Mesenchymal stem cell (in vitro differentiated cells and primary cell): ENCODE results near the gene ALDH9A1. TPM values are rescaled to one million over a fixed set of nuclear protein-coding genes. Genes with fewer than 3 reads are reported as not detected.
A peak's percentile ranks its signal among the peaks of the same experiment; 100 is the strongest.
"Not testable (repeated sequence)": the region's sequence is repeated elsewhere in the genome, so short reads cannot be mapped to it uniquely, and the experiment has no call there.

Source experiments
- DNase-seq: peaks from one replicate; pipeline ENCODE4 v3.0.0-alpha.2; 2013
- H2AFZ ChIP-seq: one replicate; pipeline ENCODE4 v1.6.1; 2013; ENCODE audit warnings: low read depth, mild to moderate bottlenecking, control low read depth, inconsistent platforms, low read length, moderate library complexity
- H2AK5ac ChIP-seq: 2 replicates; pipeline ENCODE4 v1.6.1; 2013; ENCODE audit warnings: low read length, moderate library complexity, mild to moderate bottlenecking, inconsistent platforms; ENCODE audit not compliant: severe bottlenecking
- H2BK120ac ChIP-seq: one replicate; pipeline ENCODE4 v1.6.1; 2013; ENCODE audit warnings: low read depth, mild to moderate bottlenecking, inconsistent platforms, low read length, moderate library complexity
- H2BK12ac ChIP-seq, 2 experiments: one replicate each; pipeline ENCODE4 v1.6.1; 2013; ENCODE audit warnings: inconsistent platforms in 2 of 2, low read length in 2 of 2, mild to moderate bottlenecking in 2 of 2, moderate library complexity in 2 of 2, control low read depth in 1 of 2
- H2BK15ac ChIP-seq: one replicate; pipeline ENCODE4 v1.6.1; 2013; ENCODE audit warnings: mild to moderate bottlenecking, low read depth, inconsistent platforms; ENCODE audit not compliant: poor library complexity, severe bottlenecking
- H2BK5ac ChIP-seq: 2 replicates; pipeline ENCODE4 v1.6.1; 2013; ENCODE audit warnings: low read depth, mild to moderate bottlenecking, low read length, control low read depth, inconsistent platforms; ENCODE audit not compliant: poor library complexity, severe bottlenecking
- H3K14ac ChIP-seq, 2 experiments: one replicate each; pipeline ENCODE4 v1.6.1; 2013; ENCODE audit warnings: inconsistent platforms in 2 of 2, low read length in 2 of 2, control low read depth in 1 of 2, mild to moderate bottlenecking in 1 of 2, moderate library complexity in 1 of 2
- H3K18ac ChIP-seq, 2 experiments: one replicate each; pipeline ENCODE4 v1.6.1; 2013; ENCODE audit warnings: inconsistent platforms in 2 of 2, low read length in 2 of 2, control low read depth in 1 of 2, low read depth in 1 of 2, mild to moderate bottlenecking in 1 of 2
- H3K23ac ChIP-seq, 2 experiments: one replicate each; pipeline ENCODE4 v1.6.1; 2013; ENCODE audit warnings: inconsistent platforms in 2 of 2, low read length in 2 of 2, mild to moderate bottlenecking in 2 of 2, moderate library complexity in 2 of 2, control low read depth in 1 of 2
- H3K27ac ChIP-seq: 2 replicates; pipeline ENCODE4 v1.5.1; 2013; ENCODE audit warnings: mild to moderate bottlenecking, moderate library complexity, low read length, control low read depth, inconsistent platforms; ENCODE audit not compliant: poor library complexity, severe bottlenecking
- H3K27me3 ChIP-seq, 2 experiments: 2 replicates each; pipeline versions ENCODE4 v1.6.1 to v1.7.0; 2013; ENCODE audit warnings: low read length in 2 of 2, mild to moderate bottlenecking in 2 of 2, moderate library complexity in 2 of 2, control low read depth in 1 of 2, inconsistent platforms in 1 of 2; ENCODE audit not compliant: control insufficient read depth in 1 of 2, insufficient read depth in 1 of 2
- H3K36me3 ChIP-seq, 2 experiments: 2 replicates each; pipeline versions ENCODE4 v1.6.1 to v1.7.0; 2013; ENCODE audit warnings: low read length in 2 of 2, control low read depth in 1 of 2, inconsistent platforms in 1 of 2, low read depth in 1 of 2, mild to moderate bottlenecking in 1 of 2; ENCODE audit not compliant: insufficient read depth in 2 of 2, control insufficient read depth in 1 of 2
- H3K4ac ChIP-seq, 2 experiments: one replicate each; pipeline ENCODE4 v1.6.1; 2013; ENCODE audit warnings: inconsistent platforms in 2 of 2, low read length in 2 of 2, mild to moderate bottlenecking in 2 of 2, moderate library complexity in 2 of 2, control low read depth in 1 of 2, low read depth in 1 of 2
- H3K4me1 ChIP-seq: 2 replicates; pipeline ENCODE4 v1.6.1; 2013; ENCODE audit warnings: low read depth, low read length, control low read depth; ENCODE audit not compliant: control insufficient read depth, insufficient read depth
- H3K4me2 ChIP-seq: 2 replicates; pipeline ENCODE4 v1.6.1; 2013; ENCODE audit warnings: low read length, mild to moderate bottlenecking, inconsistent platforms; ENCODE audit not compliant: poor library complexity, severe bottlenecking
- H3K4me3 ChIP-seq, 2 experiments: 2 replicates each; pipeline versions ENCODE4 v1.5.1 to v1.7.0; 2013; ENCODE audit warnings: low read length in 2 of 2, mild to moderate bottlenecking in 2 of 2, control low read depth in 1 of 2, low read depth in 1 of 2; ENCODE audit not compliant: insufficient read depth in 1 of 2
- H3K79me1 ChIP-seq: replicated peaks from 2 replicates; pipeline ENCODE4 v1.6.1; 2013; ENCODE audit warnings: mild to moderate bottlenecking, control low read depth, low read length, inconsistent platforms; ENCODE audit not compliant: poor library complexity, severe bottlenecking
- H3K9ac ChIP-seq: 2 replicates; pipeline ENCODE4 v1.7.0; 2013; ENCODE audit warnings: mild to moderate bottlenecking, low read length, moderate library complexity
- H3K9me3 ChIP-seq: 2 replicates; pipeline ENCODE4 v1.7.0; 2013; ENCODE audit warnings: mild to moderate bottlenecking, low read length; ENCODE audit not compliant: control insufficient read depth
- H4K8ac ChIP-seq: one replicate; pipeline ENCODE4 v1.6.1; 2013; ENCODE audit warnings: inconsistent platforms, mild to moderate bottlenecking, low read length, moderate library complexity
- H4K91ac ChIP-seq: one replicate; pipeline ENCODE4 v1.6.1; 2013; ENCODE audit warnings: mild to moderate bottlenecking, low read length, inconsistent platforms
- WGBS: methylation state at CpG from one replicate; pipeline ENCODE4 v1.1.7; 2013; ENCODE audit warnings: mixed read lengths; 5-methylcytosine and 5-hydroxymethylcytosine counted together
- polyA plus RNA-seq, 2 experiments: library from polyadenylated mRNA; stranded (reverse); fragments of 200-250 nt; gene quantifications; one replicate each; pipeline ENCODE4 v1.2.3, GENCODE V29; 2013

ALDH9A1 gene
- 54.9 TPM for polyA plus RNA-seq (2013, experiment 1 of 2)
- polyA plus RNA-seq (2013, experiment 2 of 2), result 56.0 TPM

DNA sequence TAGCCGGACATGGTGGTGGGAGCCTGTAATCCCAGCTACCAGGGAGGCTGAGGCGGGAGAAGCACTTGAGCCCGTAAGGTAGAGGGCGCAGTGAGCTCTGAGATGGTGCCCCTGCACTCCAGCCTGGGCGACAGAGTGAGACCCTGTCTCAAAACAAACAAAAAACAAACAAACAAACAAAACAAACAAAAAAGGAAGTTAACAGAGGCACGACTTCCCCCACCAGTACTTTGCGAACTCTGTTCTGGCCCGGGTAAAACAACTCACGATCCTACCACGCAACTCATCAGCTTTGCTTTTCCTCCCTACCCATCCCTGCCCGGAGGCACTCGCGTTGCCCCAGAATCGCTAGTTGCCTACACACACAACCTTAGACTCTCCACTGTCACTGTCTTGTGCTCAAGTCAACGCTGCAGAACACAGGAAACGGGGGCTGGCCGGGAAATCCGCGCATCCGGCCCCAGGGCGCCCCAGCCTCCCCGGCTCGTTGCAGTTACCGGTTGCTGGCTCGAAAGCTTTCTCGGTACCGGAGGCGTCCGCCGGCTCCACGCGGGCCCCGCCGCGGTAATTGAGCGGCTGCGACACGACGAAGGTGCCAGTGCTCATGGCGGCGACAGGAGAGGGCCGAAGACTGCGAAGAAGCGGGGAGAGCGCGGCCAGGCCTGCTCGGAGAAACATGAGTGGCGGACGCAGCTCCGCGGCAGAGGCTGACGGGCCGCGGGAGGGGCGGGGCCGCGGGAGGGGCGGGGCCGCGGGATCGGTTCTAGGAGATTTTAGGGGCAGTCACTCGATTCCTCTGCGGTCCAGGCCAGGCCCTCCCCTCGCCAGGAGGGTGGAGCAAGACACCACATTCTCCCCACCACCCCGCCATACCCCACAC is at the start of gene ALDH9A1:
Gene ALDH9A1 (minus strand): TSS at position 682 of the 880 bp plus-strand sequence. CDS start 4 bp downstream, at position 678.
- H3K9ac ChIP-seq, result peak within 1 kb of the TSS; percentile 97
- H2AFZ ChIP-seq, result peak within 1 kb of the TSS; percentile 93
- peak within 1 kb of the TSS; percentile 94 for H4K91ac ChIP-seq

GRCh38 chr1:165747632-165748447 is 49.5 kb upstream of the ALDH9A1 start:
- Histone ChIP-seq H3K9ac (no peak overlapping the region), H2AFZ (no peak overlapping the region), H2BK12ac (no peak overlapping the region), H4K91ac (no peak overlapping the region), H2BK15ac (no peak overlapping the region), H3K27me3 (no peaks in the 10 kb centered on the region), H3K79me1 (peaks cover 7% of the 10 kb centered on the region), H3K18ac (no peak overlapping the region), H3K4me3 (no peak overlapping the region), H3K4me1 (peaks cover 3% of the 10 kb centered on the region), H3K4ac (no peak overlapping the region), H2BK120ac (no peak overlapping the region), H3K14ac (no peak overlapping the region), H4K8ac (no peak overlapping the region), H3K36me3 (peaks cover 12 to 51% of the 10 kb centered on the region in 2 experiments), H3K27ac (no peak overlapping the region), H2AK5ac (no peak overlapping the region), H3K9me3 (no peaks in the 10 kb centered on the region), H3K4me2 (no peak overlapping the region), H3K23ac (no peak overlapping the region), H2BK5ac (no peak overlapping the region)
- 99% methylated on average over 6 of the region's 9 CpGs for WGBS
- no peak for DNase-seq

More for the DNA sequence above, at the start of gene ALDH9A1:
- Histone ChIP-seq H2BK120ac (peak within 1 kb of the TSS; percentile 82), H4K8ac (peak within 1 kb of the TSS; percentile 91), H3K4me3 (peak within 1 kb of the TSS; percentile 66 to 99), H3K27ac (peak within 1 kb of the TSS; percentile 80), H3K9me3 (no peaks in the 10 kb centered on the region), H3K4me2 (peak within 1 kb of the TSS; percentile 51), H3K14ac (peak within 1 kb of the TSS in 1 of 2 experiments; percentile 92), H2BK12ac (peak within 1 kb of the TSS in 1 of 2 experiments; percentile 39), H2BK5ac (peak within 1 kb of the TSS; percentile 59), H2AK5ac (no peak within 1 kb of the TSS), H3K18ac (peak within 1 kb of the TSS; percentile 97 to 99), H2BK15ac (peak within 1 kb of the TSS; percentile 95), H3K27me3 (peaks cover 0 to 6% of the 10 kb centered on the region in 2 experiments), H3K79me1 (peaks cover 2% of the 10 kb centered on the region), H3K4me1 (peaks cover 1% of the 10 kb centered on the region), H3K4ac (peak within 1 kb of the TSS; percentile 5 to 84), H3K36me3 (peaks cover 0 to 3% of the 10 kb centered on the region in 2 experiments), H3K23ac (peak within 1 kb of the TSS in 1 of 2 experiments; percentile 46)
- under 1% methylated on average over 64 of the region's 65 CpGs for WGBS
- peak; percentile 84 for DNase-seq

- not testable (repeated sequence) for H3K27ac ChIP-seq, H3K27me3 ChIP-seq, H4K91ac ChIP-seq, H2BK12ac ChIP-seq, H2BK15ac ChIP-seq, H3K4me2 ChIP-seq, H3K23ac ChIP-seq, H2AFZ ChIP-seq, H3K14ac ChIP-seq, H2BK5ac ChIP-seq, H2BK120ac ChIP-seq, H3K18ac ChIP-seq, DNase-seq, H3K4me1 ChIP-seq, H3K9me3 ChIP-seq, H3K9ac ChIP-seq, H3K4me3 ChIP-seq, H3K79me1 ChIP-seq, H3K4ac ChIP-seq, H4K8ac ChIP-seq, H2AK5ac ChIP-seq
- WGBS, result 100% methylated on average over 1 of the region's 1 CpG
- peaks cover 13 to 66% of the 10 kb centered on the region in 2 experiments for H3K36me3 ChIP-seq
Measured at GRCh38 chr1:165744913-165745312, 46.6 kb upstream of the ALDH9A1 start.

DNA sequence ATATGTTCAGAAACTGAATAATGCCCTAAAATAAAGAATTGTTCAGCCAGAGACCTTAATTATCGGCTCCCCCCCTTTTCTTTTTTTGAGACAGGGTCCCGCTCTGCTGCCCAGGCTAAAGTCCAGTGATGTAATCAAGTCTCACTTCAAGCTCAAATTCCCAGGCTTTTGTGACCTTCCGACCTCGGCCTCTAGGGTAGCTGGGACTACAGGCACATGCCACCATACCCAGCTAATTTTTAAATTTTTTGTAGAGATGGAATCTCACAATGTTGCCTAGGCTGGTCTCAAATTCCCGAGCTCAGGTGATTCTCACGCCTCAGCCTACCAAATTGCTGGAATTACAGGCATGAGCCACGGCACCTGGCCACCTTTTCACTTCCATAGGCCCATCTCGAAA is 43.8 kb upstream of the ALDH9A1 start:
- Histone ChIP-seq H3K79me1 (peaks cover 9% of the 10 kb centered on the region), H2BK12ac (no peak overlapping the region), H3K18ac (no peak overlapping the region), H3K4me3 (no peak overlapping the region), H4K91ac (no peak overlapping the region), H4K8ac (no peak overlapping the region), H2AK5ac (no peak overlapping the region), H3K36me3 (peaks cover 13 to 66% of the 10 kb centered on the region in 2 experiments), H3K4me1 (no peaks in the 10 kb centered on the region), H3K14ac (no peak overlapping the region), H3K4ac (no peak overlapping the region), H3K27ac (no peak overlapping the region), H2BK15ac (no peak overlapping the region), H3K9ac (no peak overlapping the region), H3K9me3 (no peaks in the 10 kb centered on the region), H3K23ac (no peak overlapping the region), H3K27me3 (no peaks in the 10 kb centered on the region), H3K4me2 (no peak overlapping the region), H2BK120ac (no peak overlapping the region), H2BK5ac (no peak overlapping the region), H2AFZ (no peak overlapping the region)
- DNase-seq, result no peak
- 97% methylated on average over 6 of the region's 8 CpGs for WGBS
